H1 (cell line): ENCODE results near the gene ADARB2.

Experiments
- CBX5 ChIP-seq: fragments of 300-800, 300-1000 bp; sonication (generic); IDR thresholded peaks from 2 replicates; pipeline ENCODE4 v1.7.1; 2016; ENCODE audit warnings: antibody characterized with exemption, low read length, low read depth
- SP4 ChIP-seq: IDR thresholded peaks from 2 replicates; pipeline ENCODE4 v1.6.1; 2012; ENCODE audit warnings: low read length, inconsistent platforms

- no peak for TF ChIP-seq SP4
- no peak for TF ChIP-seq CBX5
Observed at GRCh38 chr10:1454428-1454827, 282.9 kb downstream of the ADARB2 start.
